K562 (cell line): ENCODE data around the gene GLRX5. TPM values are rescaled to one million over a fixed set of nuclear protein-coding genes. Genes with fewer than 3 reads are reported as not detected.

ENCODE experiments used
- ILK ChIP-seq: fragments of 450-650 bp; IDR thresholded peaks from 2 replicates; pipeline ENCODE4 v1.6.1; 2016; ENCODE audit warnings: missing genetic modification characterization, low read depth, mild to moderate bottlenecking, missing compliant biosample characterization, moderate library complexity, borderline replicate concordance
- MCM3 ChIP-seq: fragments of 450-650 bp; IDR thresholded peaks from 2 replicates; pipeline ENCODE4 v1.6.1; 2016
- SNRNP70 ChIP-seq: fragments of 200-400 bp; formaldehyde crosslinking; optimal IDR thresholded peaks from 2 replicates; pipeline ENCODE3; 2017; ENCODE audit warnings: low read depth, low read length
- TAF9B ChIP-seq: fragments of 450-650 bp; IDR thresholded peaks from 2 replicates; pipeline ENCODE4 v1.6.1; 2018; ENCODE audit warnings: mild to moderate bottlenecking; ENCODE audit not compliant: partially characterized antibody
- polyA plus RNA-seq, 8 experiments: library from polyadenylated mRNA; depleted of rRNA in 4 of 8; stranded (reverse) in 5 of 8; unstranded in 3 of 8; fragments of >200 nt; fragmentation: Nextera tagmentation in 2 of 8; fragmentation: Illumina TruSeq in 1 of 8; extraction: Ambion mirVana in 2 of 8; extraction: Trizol in 1 of 8; gene quantifications; 2 replicates each; pipeline versions ENCODE4 v1.2.1 to v1.2.3, GENCODE V29; 2011 to 2014; ENCODE audit warnings: inconsistent platforms in 1 of 8, missing spikeins in 1 of 8
- total RNA-seq, 7 experiments: library from RNA; depleted of rRNA in 6 of 7; stranded (reverse); fragments of >200 nt in 6 of 7; fragmentation: Illumina TruSeq in 2 of 7; extraction: Trizol in 2 of 7; gene quantifications; 2 replicates each; pipeline versions ENCODE4 v1.2.1 to v1.2.3, GENCODE V29; 2011 to 2021; ENCODE audit warnings: low replicate concordance in 1 of 7
- TF ChIP-seq, protein P1 (sequence below), 2 experiments: fragments of 450-650 bp; formaldehyde crosslinking in 1 of 2; IDR thresholded peaks; 2 replicates each; pipeline versions ENCODE4 v1.4.0 to v1.6.1; 2014 to 2020; ENCODE audit warnings: mild to moderate bottlenecking in 2 of 2, borderline replicate concordance in 1 of 2, low read depth in 1 of 2
- TF ChIP-seq, protein P2 (sequence below), 3 experiments: IDR thresholded peaks in 2 of 3; conservative IDR thresholded peaks in 1 of 3; 2 replicates each; pipeline ENCODE4 v1.5.1; 2011 to 2012; ENCODE audit warnings: low read length in 3 of 3, mild to moderate bottlenecking in 3 of 3, control low read depth in 2 of 3, improper control_type of control experiment in 1 of 3, inconsistent platforms in 1 of 3, low read depth in 1 of 3, mixed read lengths in 1 of 3, moderate library complexity in 1 of 3; ENCODE audit not compliant: insufficient read depth in 2 of 3
- TF ChIP-seq, protein P3 (sequence below): sonication (generic); formaldehyde crosslinking; IDR thresholded peaks from 2 replicates; pipeline ENCODE4 v1.8.1; 2022; ENCODE audit warnings: missing genetic modification reagents

Gene GLRX5
- total and polyA plus RNA-seq, 9 of the 15 experiments (the other 6 are each of a cell fraction or from before 2014, with no cell fraction given), result 16.7 to 96.8 (median 66.8) TPM

DNA sequence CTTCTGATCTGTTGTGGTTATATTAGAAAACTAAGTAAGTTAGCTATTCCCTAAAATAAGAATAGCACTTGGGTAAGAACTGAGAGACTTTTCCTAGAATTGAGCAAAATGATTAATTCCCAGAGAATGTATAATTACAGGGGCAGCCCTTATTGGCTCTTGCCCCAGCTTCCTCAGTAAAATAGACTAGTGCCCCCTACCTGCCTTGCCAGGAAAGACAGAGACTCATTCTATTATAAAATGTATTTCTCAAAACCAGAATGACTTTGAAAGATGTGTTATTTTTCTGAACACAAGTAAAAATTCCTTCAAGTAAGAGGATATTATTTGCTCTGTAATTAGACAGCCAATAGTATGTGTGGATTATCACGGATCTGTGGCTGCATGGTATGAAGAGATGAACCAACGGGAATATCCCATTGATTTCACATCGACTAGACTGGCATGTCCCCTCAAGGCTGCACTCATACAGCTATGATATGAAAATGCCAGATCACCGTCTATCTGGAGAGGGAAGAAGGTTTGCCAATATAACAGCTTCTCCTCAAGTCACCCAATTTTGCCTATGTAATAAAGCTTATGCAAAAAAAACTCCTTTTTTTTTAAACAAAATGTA, 7.4 kb upstream of the GLRX5 start (continued):
- TF ChIP-seq, protein P1, sequence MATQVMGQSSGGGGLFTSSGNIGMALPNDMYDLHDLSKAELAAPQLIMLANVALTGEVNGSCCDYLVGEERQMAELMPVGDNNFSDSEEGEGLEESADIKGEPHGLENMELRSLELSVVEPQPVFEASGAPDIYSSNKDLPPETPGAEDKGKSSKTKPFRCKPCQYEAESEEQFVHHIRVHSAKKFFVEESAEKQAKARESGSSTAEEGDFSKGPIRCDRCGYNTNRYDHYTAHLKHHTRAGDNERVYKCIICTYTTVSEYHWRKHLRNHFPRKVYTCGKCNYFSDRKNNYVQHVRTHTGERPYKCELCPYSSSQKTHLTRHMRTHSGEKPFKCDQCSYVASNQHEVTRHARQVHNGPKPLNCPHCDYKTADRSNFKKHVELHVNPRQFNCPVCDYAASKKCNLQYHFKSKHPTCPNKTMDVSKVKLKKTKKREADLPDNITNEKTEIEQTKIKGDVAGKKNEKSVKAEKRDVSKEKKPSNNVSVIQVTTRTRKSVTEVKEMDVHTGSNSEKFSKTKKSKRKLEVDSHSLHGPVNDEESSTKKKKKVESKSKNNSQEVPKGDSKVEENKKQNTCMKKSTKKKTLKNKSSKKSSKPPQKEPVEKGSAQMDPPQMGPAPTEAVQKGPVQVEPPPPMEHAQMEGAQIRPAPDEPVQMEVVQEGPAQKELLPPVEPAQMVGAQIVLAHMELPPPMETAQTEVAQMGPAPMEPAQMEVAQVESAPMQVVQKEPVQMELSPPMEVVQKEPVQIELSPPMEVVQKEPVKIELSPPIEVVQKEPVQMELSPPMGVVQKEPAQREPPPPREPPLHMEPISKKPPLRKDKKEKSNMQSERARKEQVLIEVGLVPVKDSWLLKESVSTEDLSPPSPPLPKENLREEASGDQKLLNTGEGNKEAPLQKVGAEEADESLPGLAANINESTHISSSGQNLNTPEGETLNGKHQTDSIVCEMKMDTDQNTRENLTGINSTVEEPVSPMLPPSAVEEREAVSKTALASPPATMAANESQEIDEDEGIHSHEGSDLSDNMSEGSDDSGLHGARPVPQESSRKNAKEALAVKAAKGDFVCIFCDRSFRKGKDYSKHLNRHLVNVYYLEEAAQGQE (IDR thresholded peaks at IDR 0.05; ENCODE audit: borderline replicate concordance), result peak; percentile 38; the same call in 1 of the 2 replicates
- TF ChIP-seq, protein P1 (CRISPR knock-in tag; IDR thresholded peaks at IDR 0.05; ENCODE audit: low read depth), result no peak
- TF ChIP-seq TAF9B, result no peak
- no peak for TF ChIP-seq MCM3
- TF ChIP-seq ILK (tag), result no peak
- TF ChIP-seq, protein P2, sequence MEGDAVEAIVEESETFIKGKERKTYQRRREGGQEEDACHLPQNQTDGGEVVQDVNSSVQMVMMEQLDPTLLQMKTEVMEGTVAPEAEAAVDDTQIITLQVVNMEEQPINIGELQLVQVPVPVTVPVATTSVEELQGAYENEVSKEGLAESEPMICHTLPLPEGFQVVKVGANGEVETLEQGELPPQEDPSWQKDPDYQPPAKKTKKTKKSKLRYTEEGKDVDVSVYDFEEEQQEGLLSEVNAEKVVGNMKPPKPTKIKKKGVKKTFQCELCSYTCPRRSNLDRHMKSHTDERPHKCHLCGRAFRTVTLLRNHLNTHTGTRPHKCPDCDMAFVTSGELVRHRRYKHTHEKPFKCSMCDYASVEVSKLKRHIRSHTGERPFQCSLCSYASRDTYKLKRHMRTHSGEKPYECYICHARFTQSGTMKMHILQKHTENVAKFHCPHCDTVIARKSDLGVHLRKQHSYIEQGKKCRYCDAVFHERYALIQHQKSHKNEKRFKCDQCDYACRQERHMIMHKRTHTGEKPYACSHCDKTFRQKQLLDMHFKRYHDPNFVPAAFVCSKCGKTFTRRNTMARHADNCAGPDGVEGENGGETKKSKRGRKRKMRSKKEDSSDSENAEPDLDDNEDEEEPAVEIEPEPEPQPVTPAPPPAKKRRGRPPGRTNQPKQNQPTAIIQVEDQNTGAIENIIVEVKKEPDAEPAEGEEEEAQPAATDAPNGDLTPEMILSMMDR (IDR thresholded peaks at IDR 0.05 in 2 of 3, conservative IDR thresholded peaks at IDR 0.05 in 1 of 3; ENCODE audit: insufficient read depth in 2 of 3, low read depth in 1 of 3, low read length in 3 of 3), result peak; percentile 46 to 73 (median 62); a peak in 5 of 6 replicates
- TF ChIP-seq, protein P3, sequence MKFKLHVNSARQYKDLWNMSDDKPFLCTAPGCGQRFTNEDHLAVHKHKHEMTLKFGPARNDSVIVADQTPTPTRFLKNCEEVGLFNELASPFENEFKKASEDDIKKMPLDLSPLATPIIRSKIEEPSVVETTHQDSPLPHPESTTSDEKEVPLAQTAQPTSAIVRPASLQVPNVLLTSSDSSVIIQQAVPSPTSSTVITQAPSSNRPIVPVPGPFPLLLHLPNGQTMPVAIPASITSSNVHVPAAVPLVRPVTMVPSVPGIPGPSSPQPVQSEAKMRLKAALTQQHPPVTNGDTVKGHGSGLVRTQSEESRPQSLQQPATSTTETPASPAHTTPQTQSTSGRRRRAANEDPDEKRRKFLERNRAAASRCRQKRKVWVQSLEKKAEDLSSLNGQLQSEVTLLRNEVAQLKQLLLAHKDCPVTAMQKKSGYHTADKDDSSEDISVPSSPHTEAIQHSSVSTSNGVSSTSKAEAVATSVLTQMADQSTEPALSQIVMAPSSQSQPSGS, result no peak
- no peak for TF ChIP-seq SNRNP70
- TF ChIP-seq, all 486 proteins: peak for 4
